ENCODE measurements around the gene VPS50. TPM values are rescaled to one million over a fixed set of nuclear protein-coding genes. Genes with fewer than 3 reads are reported as not detected.

The VPS50 gene
- total RNA-seq, 1 experiment from 2014 or later = 15.1 TPM

DNA sequence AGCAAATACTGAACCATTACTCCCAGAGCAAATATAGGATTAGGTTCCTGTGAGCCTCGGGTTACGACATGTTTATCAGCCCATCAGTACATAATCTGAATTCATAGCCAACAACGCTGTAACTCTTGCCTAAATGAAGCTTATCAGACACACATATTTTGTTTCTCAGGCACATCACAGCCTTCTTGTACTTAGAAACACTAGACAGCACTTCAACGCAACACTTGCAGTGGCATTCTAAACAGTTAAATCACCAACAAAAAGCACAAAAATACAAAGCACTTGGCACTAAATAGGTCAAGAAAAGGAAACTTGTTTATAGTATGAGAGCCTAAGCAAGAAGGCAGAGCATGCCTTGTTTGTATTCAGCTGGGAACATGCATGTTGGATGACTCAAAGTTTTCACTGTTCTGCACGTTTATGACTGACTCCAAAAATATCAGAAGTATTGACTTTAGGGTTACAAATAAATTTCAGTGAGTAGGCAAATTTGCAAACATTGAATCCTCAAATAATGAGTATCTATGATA lies 75.0 kb downstream of the VPS50 start:
- Histone ChIP-seq H3K9me3 (ENCODE audit: control insufficient read depth in 1 of 2, insufficient read depth in 1 of 2, low read depth in 1 of 2, low read length in 2 of 2) (no peaks in the 10 kb centered on the region), H2AFZ (ENCODE audit: low read depth, low read length, poor library complexity, severe bottlenecking) (no peak overlapping the region), H3K27me3 (ENCODE audit: insufficient read depth, low read length) (no peaks in the 10 kb centered on the region), H3K9me2 (ENCODE audit: insufficient read depth) (no peaks in the 10 kb centered on the region), H3K4me2 (ENCODE audit: low read length) (no peak overlapping the region), H3K36me3 (ENCODE audit: control insufficient read depth in 1 of 2, insufficient read depth in 2 of 2, low read length in 2 of 2) (no peaks in the 10 kb centered on the region), H3K4me1 (ENCODE audit: control insufficient read depth in 1 of 2, insufficient read depth in 2 of 2, low read length in 2 of 2) (no peaks in the 10 kb centered on the region), H3K4me3 (replicated peaks in 1 of 2; ENCODE audit: low read depth in 1 of 2, low read length in 2 of 2) (no peak overlapping the region), H3K27ac (ENCODE audit: low read depth, low read length) (no peak overlapping the region), H4K20me1 (ENCODE audit: insufficient read depth) (no peaks in the 10 kb centered on the region), H3K79me2 (ENCODE audit: insufficient read depth, low read length) (no peaks in the 10 kb centered on the region), H3K9ac (ENCODE audit: low read length) (no peak overlapping the region)
- TF ChIP-seq, protein P1, sequence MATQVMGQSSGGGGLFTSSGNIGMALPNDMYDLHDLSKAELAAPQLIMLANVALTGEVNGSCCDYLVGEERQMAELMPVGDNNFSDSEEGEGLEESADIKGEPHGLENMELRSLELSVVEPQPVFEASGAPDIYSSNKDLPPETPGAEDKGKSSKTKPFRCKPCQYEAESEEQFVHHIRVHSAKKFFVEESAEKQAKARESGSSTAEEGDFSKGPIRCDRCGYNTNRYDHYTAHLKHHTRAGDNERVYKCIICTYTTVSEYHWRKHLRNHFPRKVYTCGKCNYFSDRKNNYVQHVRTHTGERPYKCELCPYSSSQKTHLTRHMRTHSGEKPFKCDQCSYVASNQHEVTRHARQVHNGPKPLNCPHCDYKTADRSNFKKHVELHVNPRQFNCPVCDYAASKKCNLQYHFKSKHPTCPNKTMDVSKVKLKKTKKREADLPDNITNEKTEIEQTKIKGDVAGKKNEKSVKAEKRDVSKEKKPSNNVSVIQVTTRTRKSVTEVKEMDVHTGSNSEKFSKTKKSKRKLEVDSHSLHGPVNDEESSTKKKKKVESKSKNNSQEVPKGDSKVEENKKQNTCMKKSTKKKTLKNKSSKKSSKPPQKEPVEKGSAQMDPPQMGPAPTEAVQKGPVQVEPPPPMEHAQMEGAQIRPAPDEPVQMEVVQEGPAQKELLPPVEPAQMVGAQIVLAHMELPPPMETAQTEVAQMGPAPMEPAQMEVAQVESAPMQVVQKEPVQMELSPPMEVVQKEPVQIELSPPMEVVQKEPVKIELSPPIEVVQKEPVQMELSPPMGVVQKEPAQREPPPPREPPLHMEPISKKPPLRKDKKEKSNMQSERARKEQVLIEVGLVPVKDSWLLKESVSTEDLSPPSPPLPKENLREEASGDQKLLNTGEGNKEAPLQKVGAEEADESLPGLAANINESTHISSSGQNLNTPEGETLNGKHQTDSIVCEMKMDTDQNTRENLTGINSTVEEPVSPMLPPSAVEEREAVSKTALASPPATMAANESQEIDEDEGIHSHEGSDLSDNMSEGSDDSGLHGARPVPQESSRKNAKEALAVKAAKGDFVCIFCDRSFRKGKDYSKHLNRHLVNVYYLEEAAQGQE (IDR thresholded peaks at IDR 0.05; ENCODE audit: low read depth) = no peak
- no peak for TF ChIP-seq EGR1 (IDR thresholded peaks at IDR 0.05; ENCODE audit: low read depth)
- no peak for TF ChIP-seq POLR2A (IDR thresholded peaks at IDR 0.05; ENCODE audit: borderline replicate concordance, extremely low read depth, insufficient read depth, insufficient read length)
- TF ChIP-seq RAD21 (IDR thresholded peaks at IDR 0.05; ENCODE audit: low read depth) = no peak
- TF ChIP-seq FOSL1 (IDR thresholded peaks at IDR 0.05; ENCODE audit: low read depth) = no peak
- TF ChIP-seq CEBPB (IDR thresholded peaks at IDR 0.05; ENCODE audit: low read depth) = no peak
- no peak for TF ChIP-seq JUND (IDR thresholded peaks at IDR 0.05)
- no peak for TF ChIP-seq SRF (IDR thresholded peaks at IDR 0.05; ENCODE audit: low read depth)
- TF ChIP-seq SP1 (IDR thresholded peaks at IDR 0.05; ENCODE audit: low read depth) = no peak
- POLR2A ChIA-PET = no interaction called here
- no TSS peak for BruUV-seq (replicated peaks)
- CTCF ChIA-PET = no interaction called here
- ATAC-seq = no peak
- intact Hi-C loops (cut with micrococcal nuclease) = no loop called here
- RAD21 ChIA-PET (ENCODE audit: low non-redundant PET in 1 of 2, low total read pairs in 2 of 2, uncharacterized antibody in 2 of 2, unreplicated experiment in 2 of 2) = no interaction called here
- no peak for DNase-seq (ENCODE audit: low read depth, low spot score)

DNA sequence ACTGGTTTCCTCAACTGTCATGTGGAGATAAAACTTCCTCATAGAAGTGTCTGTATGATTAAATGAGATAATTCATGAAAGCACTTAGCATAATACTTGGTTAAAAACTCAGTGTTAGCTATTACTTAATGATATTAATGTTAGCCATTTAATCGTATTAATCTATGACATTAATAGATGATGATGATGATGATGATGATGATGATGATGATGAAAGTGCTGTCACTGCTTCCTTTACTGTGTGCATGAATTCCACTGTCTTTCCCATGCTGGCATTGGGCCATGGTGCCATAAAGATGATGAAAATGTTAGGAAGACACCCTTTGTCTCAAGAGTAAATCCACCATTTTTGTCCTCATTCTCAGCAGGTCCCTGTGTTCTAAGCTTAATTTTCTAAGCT lies 75.8 kb downstream of the VPS50 start:
- Histone ChIP-seq H3K27me3 (ENCODE audit: insufficient read depth, low read length) (no peaks in the 10 kb centered on the region), H3K9me2 (ENCODE audit: insufficient read depth) (no peaks in the 10 kb centered on the region), H3K4me3 (replicated peaks in 1 of 2; ENCODE audit: low read depth in 1 of 2, low read length in 2 of 2) (no peak overlapping the region), H4K20me1 (ENCODE audit: insufficient read depth) (no peaks in the 10 kb centered on the region), H3K27ac (ENCODE audit: low read depth, low read length) (no peak overlapping the region), H2AFZ (ENCODE audit: low read depth, low read length, poor library complexity, severe bottlenecking) (no peak overlapping the region), H3K36me3 (ENCODE audit: control insufficient read depth in 1 of 2, insufficient read depth in 2 of 2, low read length in 2 of 2) (no peaks in the 10 kb centered on the region), H3K4me2 (ENCODE audit: low read length) (no peak overlapping the region), H3K4me1 (ENCODE audit: control insufficient read depth in 1 of 2, insufficient read depth in 2 of 2, low read length in 2 of 2) (no peaks in the 10 kb centered on the region), H3K79me2 (ENCODE audit: insufficient read depth, low read length) (no peaks in the 10 kb centered on the region), H3K9me3 (ENCODE audit: control insufficient read depth in 1 of 2, insufficient read depth in 1 of 2, low read depth in 1 of 2, low read length in 2 of 2) (no peaks in the 10 kb centered on the region), H3K9ac (ENCODE audit: low read length) (no peak overlapping the region)
- ChIA-PET POLR2A (no interaction called here), CTCF (no interaction called here), RAD21 (ENCODE audit: low non-redundant PET in 1 of 2, low total read pairs in 2 of 2, uncharacterized antibody in 2 of 2, unreplicated experiment in 2 of 2) (no interaction called here)
- no peak for TF ChIP-seq POLR2AphosphoS5 (IDR thresholded peaks at IDR 0.05; ENCODE audit: low read depth, low read length)
- TF ChIP-seq, protein P1 (IDR thresholded peaks at IDR 0.05; ENCODE audit: low read depth) = no peak
- DNase-seq (ENCODE audit: low read depth, low spot score) (no peak), ATAC-seq (no peak)
- intact Hi-C loops (cut with micrococcal nuclease) = no loop called here
- no TSS peak for BruUV-seq (replicated peaks)
